MM.1S (cell line): ENCODE measurements around the gene MOXD1.

Experiments used
- DNase-seq: peaks from one replicate; pipeline ENCODE4 v3.0.0-alpha.2; 2015
- H2AFZ ChIP-seq: fragments of 300-600 bp; sonication (generic); 2 replicates; pipeline ENCODE4 v1.6.0; 2016; ENCODE audit warnings: antibody characterized with exemption, low read length
- H3F3A ChIP-seq: fragments of 300-600 bp; sonication (generic); 2 replicates; pipeline ENCODE4 v1.6.1; 2016; ENCODE audit warnings: mild to moderate bottlenecking, antibody characterized with exemption, low read length, moderate library complexity, mixed read lengths; ENCODE audit not compliant: insufficient read depth
- H3K27ac ChIP-seq: fragments of 300-600 bp; sonication (generic); 2 replicates; pipeline ENCODE4 v1.5.1; 2016; ENCODE audit warnings: mild to moderate bottlenecking, low read length
- H3K27me3 ChIP-seq: fragments of 300-600 bp; sonication (generic); replicated peaks from 2 replicates; pipeline ENCODE4 v1.6.0; 2016; ENCODE audit warnings: low read length; ENCODE audit not compliant: insufficient read depth
- H3K36me3 ChIP-seq: fragments of 300-600 bp; sonication (generic); replicated peaks from 2 replicates; pipeline ENCODE4 v1.6.1; 2016; ENCODE audit warnings: mild to moderate bottlenecking, low read length, mixed read lengths; ENCODE audit not compliant: insufficient read depth
- H3K4me1 ChIP-seq: fragments of 300-600 bp; sonication (generic); 2 replicates; pipeline ENCODE4 v1.6.1; 2016; ENCODE audit warnings: low read length, mixed read lengths
- H3K4me2 ChIP-seq: fragments of 300-600 bp; sonication (generic); 2 replicates; pipeline ENCODE4 v1.6.0; 2016; ENCODE audit warnings: low read depth, low read length
- H3K4me3 ChIP-seq: fragments of 300-600 bp; sonication (generic); 2 replicates; pipeline ENCODE4 v1.5.1; 2016; ENCODE audit warnings: low read length, mixed read lengths
- H3K79me2 ChIP-seq: fragments of 300-600 bp; sonication (generic); 2 replicates; pipeline ENCODE4 v1.6.1; 2016; ENCODE audit warnings: mixed run types, low read length, mixed read lengths
- H3K9ac ChIP-seq: fragments of 300-600 bp; sonication (generic); 2 replicates; pipeline ENCODE4 v1.6.1; 2016; ENCODE audit warnings: low read length, mixed read lengths
- H3K9me2 ChIP-seq: fragments of 300-600 bp; sonication (generic); replicated peaks from 2 replicates; pipeline ENCODE4 v1.6.1; 2016; ENCODE audit warnings: mild to moderate bottlenecking, low read length, mixed read lengths; ENCODE audit not compliant: insufficient read depth
- H3K9me3 ChIP-seq: fragments of 300-600 bp; sonication (generic); replicated peaks from 2 replicates; pipeline ENCODE4 v1.6.1; 2016; ENCODE audit warnings: mild to moderate bottlenecking, low read length, mixed read lengths; ENCODE audit not compliant: insufficient read depth
- H4K20me1 ChIP-seq: fragments of 300-600 bp; sonication (generic); 2 replicates; pipeline ENCODE4 v1.6.1; 2016; ENCODE audit warnings: mild to moderate bottlenecking, low read length, moderate library complexity, mixed read lengths; ENCODE audit not compliant: insufficient read depth
- EZH2 ChIP-seq: fragments of 300-600 bp; sonication (generic); optimal IDR thresholded peaks from 2 replicates; pipeline ENCODE3; 2017; ENCODE audit warnings: low read depth, mild to moderate bottlenecking, antibody characterized with exemption, low read length, mixed read lengths
- EZH2phosphoT487 ChIP-seq: fragments of 300-600 bp; sonication (generic); IDR thresholded peaks from 2 replicates; pipeline ENCODE4 v1.6.1; 2018; ENCODE audit warnings: antibody characterized with exemption, low read length
- TF ChIP-seq, protein P1 (sequence below): fragments of 300-600 bp; sonication (generic); IDR thresholded peaks from 2 replicates; pipeline ENCODE4 v1.5.1; 2016; ENCODE audit warnings: antibody characterized with exemption, low read length, mixed read lengths

The MOXD1 gene

DNA sequence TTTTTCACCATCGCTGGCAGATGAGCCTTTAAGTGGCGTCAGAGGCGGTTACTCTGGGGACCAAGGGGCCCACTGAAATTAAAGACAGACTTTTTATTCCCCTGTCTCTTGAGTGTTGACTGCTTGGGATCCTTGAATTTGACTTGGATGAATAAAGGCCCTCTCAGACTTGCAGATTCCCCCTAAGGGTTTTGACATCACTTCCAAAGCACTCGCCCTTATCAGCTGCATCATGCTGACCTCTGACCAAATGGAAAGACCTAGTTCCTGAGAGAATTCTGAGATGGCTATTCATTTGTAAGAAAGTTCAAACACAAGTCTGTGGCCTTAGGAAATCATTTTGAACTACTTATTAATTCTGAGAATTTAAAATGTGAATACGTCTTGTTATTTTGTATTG is 13.5 kb upstream of the MOXD1 start:
- Histone ChIP-seq H3K4me2 (no peak overlapping the region), H3K4me1 (no peaks in the 10 kb centered on the region), H3K36me3 (no peaks in the 10 kb centered on the region)

DNA sequence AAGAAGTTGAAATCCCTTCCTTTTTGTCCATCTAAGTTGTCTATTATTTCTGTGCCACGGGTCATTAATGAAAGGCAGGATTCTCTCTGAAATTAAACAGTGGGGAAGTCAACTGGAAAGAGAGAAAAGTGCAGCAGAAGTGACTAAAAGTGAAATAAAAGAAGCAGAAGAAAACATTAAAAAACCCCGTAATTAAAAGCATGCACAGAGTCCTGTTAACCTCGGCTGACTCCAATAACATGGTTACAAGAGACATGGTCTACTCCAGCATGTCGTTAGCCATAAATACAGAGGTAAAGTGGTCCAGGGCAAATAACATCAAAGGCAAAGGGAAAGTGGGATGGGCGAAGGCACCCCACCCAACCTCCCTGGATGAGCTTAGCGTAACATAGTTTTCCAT is 13.0 kb upstream of the MOXD1 start:
- TF ChIP-seq EZH2 = no peak
- TF ChIP-seq, protein P1, sequence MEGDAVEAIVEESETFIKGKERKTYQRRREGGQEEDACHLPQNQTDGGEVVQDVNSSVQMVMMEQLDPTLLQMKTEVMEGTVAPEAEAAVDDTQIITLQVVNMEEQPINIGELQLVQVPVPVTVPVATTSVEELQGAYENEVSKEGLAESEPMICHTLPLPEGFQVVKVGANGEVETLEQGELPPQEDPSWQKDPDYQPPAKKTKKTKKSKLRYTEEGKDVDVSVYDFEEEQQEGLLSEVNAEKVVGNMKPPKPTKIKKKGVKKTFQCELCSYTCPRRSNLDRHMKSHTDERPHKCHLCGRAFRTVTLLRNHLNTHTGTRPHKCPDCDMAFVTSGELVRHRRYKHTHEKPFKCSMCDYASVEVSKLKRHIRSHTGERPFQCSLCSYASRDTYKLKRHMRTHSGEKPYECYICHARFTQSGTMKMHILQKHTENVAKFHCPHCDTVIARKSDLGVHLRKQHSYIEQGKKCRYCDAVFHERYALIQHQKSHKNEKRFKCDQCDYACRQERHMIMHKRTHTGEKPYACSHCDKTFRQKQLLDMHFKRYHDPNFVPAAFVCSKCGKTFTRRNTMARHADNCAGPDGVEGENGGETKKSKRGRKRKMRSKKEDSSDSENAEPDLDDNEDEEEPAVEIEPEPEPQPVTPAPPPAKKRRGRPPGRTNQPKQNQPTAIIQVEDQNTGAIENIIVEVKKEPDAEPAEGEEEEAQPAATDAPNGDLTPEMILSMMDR = no peak
- no peak for TF ChIP-seq EZH2phosphoT487
- no peaks in the 10 kb centered on the region for H3K9me2 ChIP-seq
- H4K20me1 ChIP-seq = no peaks in the 10 kb centered on the region
- H3K9ac ChIP-seq = no peak overlapping the region
- no peak overlapping the region for H2AFZ ChIP-seq
- no peaks in the 10 kb centered on the region for H3K36me3 ChIP-seq
- no peak overlapping the region for H3K4me3 ChIP-seq
- H3K27me3 ChIP-seq = no peaks in the 10 kb centered on the region
- H3F3A ChIP-seq = no peaks in the 10 kb centered on the region
- no peak overlapping the region for H3K27ac ChIP-seq
- H3K79me2 ChIP-seq = no peaks in the 10 kb centered on the region
- no peak overlapping the region for H3K4me2 ChIP-seq
- no peak for DNase-seq
- H3K9me3 ChIP-seq = no peaks in the 10 kb centered on the region
- H3K4me1 ChIP-seq = no peaks in the 10 kb centered on the region

More for the DNA sequence above, 13.5 kb upstream of the MOXD1 start:
- Histone ChIP-seq H3K9me2 (no peaks in the 10 kb centered on the region), H3F3A (no peaks in the 10 kb centered on the region), H3K9me3 (no peaks in the 10 kb centered on the region), H3K9ac (no peak overlapping the region), H3K27ac (no peak overlapping the region), H3K79me2 (no peaks in the 10 kb centered on the region), H2AFZ (no peak overlapping the region), H3K27me3 (no peaks in the 10 kb centered on the region), H3K4me3 (no peak overlapping the region), H4K20me1 (no peaks in the 10 kb centered on the region)
- TF ChIP-seq EZH2phosphoT487 (no peak), EZH2 (no peak)
- TF ChIP-seq, protein P1 = no peak
- no peak for DNase-seq

DNA sequence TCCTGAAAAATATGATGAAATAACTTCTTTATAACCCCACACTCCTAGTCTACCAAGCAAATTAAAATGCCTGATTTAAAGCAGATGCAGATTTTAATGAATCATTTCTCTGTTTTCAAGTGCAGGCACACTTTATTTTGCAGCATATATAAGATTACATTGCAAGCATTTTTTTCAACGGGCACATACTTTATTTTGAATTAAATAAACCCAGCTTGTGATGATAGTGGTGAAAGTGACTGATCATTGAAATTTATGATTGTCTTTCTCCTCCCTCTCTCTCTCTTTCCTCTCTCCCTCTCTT is 12.2 kb upstream of the MOXD1 start:
- no peaks in the 10 kb centered on the region for H3F3A ChIP-seq
- H2AFZ ChIP-seq = no peak overlapping the region
- H3K9me2 ChIP-seq = no peaks in the 10 kb centered on the region
- H3K79me2 ChIP-seq = no peaks in the 10 kb centered on the region
- H3K4me3 ChIP-seq = no peak overlapping the region
- H3K4me1 ChIP-seq = no peaks in the 10 kb centered on the region
- no peaks in the 10 kb centered on the region for H3K27me3 ChIP-seq
- no peaks in the 10 kb centered on the region for H3K36me3 ChIP-seq
- no peak overlapping the region for H3K27ac ChIP-seq
- TF ChIP-seq, protein P1 = no peak
- TF ChIP-seq EZH2 (no peak), EZH2phosphoT487 (no peak)
- no peaks in the 10 kb centered on the region for H3K9me3 ChIP-seq
- H3K4me2 ChIP-seq = no peak overlapping the region
- DNase-seq = no peak
- H3K9ac ChIP-seq = no peak overlapping the region
- no peaks in the 10 kb centered on the region for H4K20me1 ChIP-seq
